GM12878 (cell line): ENCODE data around the gene SOX9. TPM values are rescaled to one million over a fixed set of nuclear protein-coding genes. Genes with fewer than 3 reads are reported as not detected.
"Not testable (repeated sequence)": the region's sequence is repeated elsewhere in the genome, so short reads cannot be mapped to it uniquely, and the experiment has no call there.

ENCODE experiments used
- ATAC-seq: fragments of 200-7000 bp; cut with Tn5 transposase; 3 replicates; pipeline ENCODE4 v1.9.1; 2020; ENCODE audit warnings: mild to moderate bottlenecking, moderate library complexity
- BruUV-seq: library from RNA; stranded (reverse); fragments of 400-500 nt; replicated peaks from 2 replicates; lab custom pipeline; 2021; lab: Mats Ljungman, UMichigan
- CTCF ChIA-PET: fragments of 300-600 bp; sonication (Branson Sonifier 250); formaldehyde crosslinking; extraction: SDS; loops from one replicate; lab custom pipeline; 2021; ENCODE audit warnings: inconsistent platforms; lab: Yijun Ruan, JAX
- POLR2A ChIA-PET: fragments of 350-600 bp; formaldehyde crosslinking; extraction: SDS; loops from one replicate; lab custom pipeline; 2021; ENCODE audit warnings: inconsistent platforms; lab: Charles Lee
- RAD21 ChIA-PET: fragments of 300-600 bp; sonication (Branson Sonifier 250); formaldehyde crosslinking; loops from one replicate; lab custom pipeline; 2023; ENCODE audit warnings: antibody characterized with exemption; ENCODE audit not compliant: unreplicated experiment; lab: Charles Lee
- SMC1A ChIA-PET: fragments of 300-600 bp; sonication (Branson Sonifier 250); formaldehyde crosslinking; loops from one replicate; lab custom pipeline; 2023; ENCODE audit not compliant: unreplicated experiment, uncharacterized antibody; lab: Charles Lee
- DNase-seq: peaks from one replicate; pipeline ENCODE4 v3.0.0-alpha.2; 2011; ENCODE audit warnings: low read depth, low spot score
- FAIRE-seq: peaks from 3 replicates; lab custom pipeline; 2011; peaks lifted over from hg19 to GRCh38; lab: Jason Lieb, UNC
- H2AFZ ChIP-seq: 2 replicates; pipeline ENCODE4 v1.6.0; 2011; ENCODE audit warnings: low read depth, low read length, control low read depth; ENCODE audit not compliant: control insufficient read depth
- H3K27ac ChIP-seq: 2 replicates; pipeline ENCODE4 v1.5.1; 2011; ENCODE audit warnings: control low read depth; ENCODE audit not compliant: control insufficient read depth, insufficient read depth
- H3K27me3 ChIP-seq, 2 experiments: replicated peaks in 1 of 2; 2 replicates each; pipeline versions ENCODE4 v1.6.0 to v1.6.1; 2011; ENCODE audit warnings: low read length in 1 of 2; ENCODE audit not compliant: control insufficient read depth in 2 of 2, insufficient read depth in 2 of 2
- H3K36me3 ChIP-seq, 2 experiments: 2 replicates each; pipeline ENCODE4 v1.5.1; 2011; ENCODE audit warnings: low read length in 1 of 2; ENCODE audit not compliant: control insufficient read depth in 2 of 2, insufficient read depth in 2 of 2
- H3K4me1 ChIP-seq: 2 replicates; pipeline ENCODE4 v1.6.1; 2011; ENCODE audit warnings: mild to moderate bottlenecking, low read length, moderate library complexity, mixed read lengths; ENCODE audit not compliant: control insufficient read depth, insufficient read depth
- H3K4me2 ChIP-seq: 2 replicates; pipeline ENCODE4 v1.6.0; 2011; ENCODE audit warnings: control low read depth; ENCODE audit not compliant: control insufficient read depth, insufficient read depth
- H3K4me3 ChIP-seq: fragments of 200-600 bp; sonication (generic); 2 replicates; pipeline ENCODE4 v1.5.1; 2016
- H3K79me2 ChIP-seq: 2 replicates; pipeline ENCODE4 v1.6.0; 2011; ENCODE audit warnings: low read length; ENCODE audit not compliant: control insufficient read depth, insufficient read depth
- H3K9ac ChIP-seq: 2 replicates; pipeline ENCODE4 v1.8.0; 2011; ENCODE audit warnings: low read length, control low read depth, mixed read lengths; ENCODE audit not compliant: control insufficient read depth, insufficient read depth
- H3K9me3 ChIP-seq: replicated peaks from 3 replicates; pipeline ENCODE4 v1.5.1; 2011; ENCODE audit warnings: mild to moderate bottlenecking, low read length; ENCODE audit not compliant: control insufficient read depth, insufficient read depth
- H4K20me1 ChIP-seq: 2 replicates; pipeline ENCODE4 v1.6.0; 2011; ENCODE audit not compliant: control insufficient read depth, insufficient read depth
- BRCA1 ChIP-seq: IDR thresholded peaks from 2 replicates; pipeline ENCODE4 v1.6.1; 2011; ENCODE audit warnings: low read depth, low read length, improper control_type of control experiment
- CBX3 ChIP-seq: fragments of 200-600 bp; sonication (generic); IDR thresholded peaks from 2 replicates; pipeline ENCODE4 v1.6.1; 2016; ENCODE audit warnings: low read depth, borderline replicate concordance
- CBX5 ChIP-seq: sonication (generic); IDR thresholded peaks from 2 replicates; pipeline ENCODE4 v1.6.1; 2016; ENCODE audit warnings: low read depth, moderate library complexity, mild to moderate bottlenecking, inconsistent platforms
- CHD1 ChIP-seq: IDR thresholded peaks from 2 replicates; pipeline ENCODE4 v1.6.1; 2012; ENCODE audit warnings: low read depth, low read length, improper control_type of control experiment
- CREM ChIP-seq: IDR thresholded peaks from 2 replicates; pipeline ENCODE4 v1.6.1; 2014; ENCODE audit warnings: antibody characterized with exemption, low read depth
- FOXK2 ChIP-seq: fragments of 450-650 bp; IDR thresholded peaks from 2 replicates; pipeline ENCODE4 v1.6.1; 2017; ENCODE audit warnings: mild to moderate bottlenecking, moderate library complexity
- HDAC6 ChIP-seq: fragments of 200-600 bp; sonication (generic); IDR thresholded peaks from one replicate; pipeline ENCODE4 v1.8.0; 2017; ENCODE audit warnings: antibody characterized with exemption; ENCODE audit not compliant: unreplicated experiment
- IKZF2 ChIP-seq, 2 experiments: fragments of 450-650 bp; IDR thresholded peaks; 2 replicates each; pipeline ENCODE4 v1.6.1; 2017; ENCODE audit warnings: mild to moderate bottlenecking in 2 of 2, moderate library complexity in 2 of 2
- KAT2A ChIP-seq: conservative IDR thresholded peaks from 2 replicates; pipeline ENCODE4 v1.6.1; 2011; ENCODE audit warnings: low read depth, low read length; ENCODE audit not compliant: control insufficient read depth
- MXI1 ChIP-seq: fragments of 150-350 bp; IDR thresholded peaks from 2 replicates; pipeline ENCODE4 v1.6.1; 2011; ENCODE audit warnings: low read depth, mild to moderate bottlenecking, inconsistent platforms, low read length, improper control_type of control experiment
- NFXL1 ChIP-seq: fragments of 450-650 bp; IDR thresholded peaks from 2 replicates; pipeline ENCODE4 v1.6.1; 2017; ENCODE audit warnings: antibody characterized with exemption, mild to moderate bottlenecking, borderline replicate concordance
- NR2C1 ChIP-seq: fragments of 450-650 bp; IDR thresholded peaks from 2 replicates; pipeline ENCODE4 v1.6.1; 2017; ENCODE audit warnings: antibody characterized with exemption, mild to moderate bottlenecking, moderate library complexity
- PRDM15 ChIP-seq: fragments of 450-650 bp; formaldehyde crosslinking; IDR thresholded peaks from 2 replicates; pipeline ENCODE4 v1.4.0; 2020; ENCODE audit warnings: mild to moderate bottlenecking, moderate library complexity
- TAF1 ChIP-seq: IDR thresholded peaks from 2 replicates; pipeline ENCODE4 v1.6.1; 2011; ENCODE audit warnings: mild to moderate bottlenecking, low read depth, low read length, borderline replicate concordance
- WGBS: methylation state at CpG from one replicate; pipeline ENCODE4 v1.1.6; 2016; ENCODE audit warnings: low lambda C conversion rate; ENCODE audit not compliant: insufficient replicate concordance, insufficient coverage; ENCODE audit errors: missing lambda C conversion rate; 5-methylcytosine and 5-hydroxymethylcytosine counted together
- in situ Hi-C: fragments of 300-500 bp; cut with MboI; formaldehyde crosslinking; loops from 9 replicates; pipeline ENCODE4 v1.14.3; 2018; ENCODE audit warnings: mixed read lengths
- intact Hi-C: fragments of 100-400 bp; cut with micrococcal nuclease; formaldehyde crosslinking; loops from one replicate; pipeline ENCODE4 v1.14.2; 2022; ENCODE audit not compliant: unreplicated experiment
- polyA plus RNA-seq, 11 experiments: library from polyadenylated mRNA; depleted of rRNA in 4 of 11; unstranded in 6 of 11; stranded (reverse) in 5 of 11; fragments of >200 nt; fragmentation: Nextera tagmentation in 4 of 11; fragmentation: Illumina TruSeq in 1 of 11; extraction: Ambion mirVana in 4 of 11; extraction: Trizol in 1 of 11; gene quantifications; 1 replicate in 1 of 11; 2 replicates in 10 of 11; pipeline versions ENCODE4 v1.2.1 to v1.2.3, GENCODE V29; 2011 to 2016; ENCODE audit warnings: inconsistent platforms in 2 of 11, missing spikeins in 2 of 11, low read depth in 1 of 11
- total RNA-seq, 4 experiments: library from RNA; depleted of rRNA in 3 of 4; stranded (reverse); fragments of >200 nt in 3 of 4; fragmentation: Illumina TruSeq in 1 of 4; extraction: Trizol in 1 of 4; gene quantifications; 2 replicates each; pipeline versions ENCODE4 v1.2.1 to v1.2.3, GENCODE V29; 2013 to 2021

Gene SOX9
- total and polyA plus RNA-seq, 10 of the 15 experiments (the other 5 are each of a cell fraction or from before 2014, with no cell fraction given): 1.2 to 19.0 (median 5.5) TPM

- H4K20me1 ChIP-seq, BruUV-seq, H3K9me3 ChIP-seq, in situ Hi-C loops, RAD21 ChIA-PET, FAIRE-seq, H3K4me3 ChIP-seq, H3K79me2 ChIP-seq, ATAC-seq, H3K27ac ChIP-seq, H2AFZ ChIP-seq, SMC1A ChIA-PET, H3K27me3 ChIP-seq, DNase-seq, H3K4me1 ChIP-seq, H3K9ac ChIP-seq, H3K4me2 ChIP-seq, CTCF ChIA-PET, H3K36me3 ChIP-seq, POLR2A ChIA-PET, intact Hi-C loops: not testable (repeated sequence)
- 59% methylated on average over 11 of the region's 11 CpGs for WGBS
Observed at GRCh38 chr17:72142097-72142496, 21.3 kb downstream of the SOX9 start.

- ChIA-PET SMC1A (no interaction called here), CTCF (interaction anchor here (0.5 to 1.0 kb wide), 2 partner anchors 272 to 397 kb away, joined by 3 to 4 read pairs; no protein-coding TSS in a partner anchor), RAD21 (no interaction called here), POLR2A (no interaction called here)
- Histone ChIP-seq H3K4me3 (no peak overlapping the region), H3K27me3 (no peaks in the 10 kb centered on the region), H3K9ac (no peak overlapping the region), H3K9me3 (no peaks in the 10 kb centered on the region; the same call in 2 of the 3 replicates), H3K4me1 (no peaks in the 10 kb centered on the region), H3K4me2 (no peak overlapping the region), H3K36me3 (no peaks in the 10 kb centered on the region), H3K27ac (no peak overlapping the region), H3K79me2 (no peaks in the 10 kb centered on the region), H4K20me1 (no peaks in the 10 kb centered on the region), H2AFZ (no peak overlapping the region)
- intact Hi-C loops: no loop called here
- BruUV-seq: no TSS peak
- ATAC-seq (no peak), FAIRE-seq (no peak), DNase-seq (no peak)
- 23% methylated on average over 2 of the region's 2 CpGs for WGBS
- in situ Hi-C loops: no loop called here
- TF ChIP-seq NFXL1 (no peak), KAT2A (no peak), HDAC6 (no peak), NR2C1 (no peak), CHD1 (no peak), MXI1 (no peak), IKZF2 (IDR thresholded peaks at IDR 0.05) (no peak), CBX5 (no peak), FOXK2 (no peak), CBX3 (no peak), PRDM15 (no peak), BRCA1 (no peak), CREM (no peak), TAF1 (no peak)
Observed at GRCh38 chr17:72142614-72143013, 21.8 kb downstream of the SOX9 start.
